ENCODE data around the gene AAMP. TPM values are rescaled to one million over a fixed set of nuclear protein-coding genes. Genes with fewer than 3 reads are reported as not detected.
"Not testable (repeated sequence)": the region's sequence is repeated elsewhere in the genome, so short reads cannot be mapped to it uniquely, and the experiment has no call there.

AAMP gene
- total and polyA plus RNA-seq, 2 experiments from 2014 or later, result 90.8 to 203 TPM

DNA sequence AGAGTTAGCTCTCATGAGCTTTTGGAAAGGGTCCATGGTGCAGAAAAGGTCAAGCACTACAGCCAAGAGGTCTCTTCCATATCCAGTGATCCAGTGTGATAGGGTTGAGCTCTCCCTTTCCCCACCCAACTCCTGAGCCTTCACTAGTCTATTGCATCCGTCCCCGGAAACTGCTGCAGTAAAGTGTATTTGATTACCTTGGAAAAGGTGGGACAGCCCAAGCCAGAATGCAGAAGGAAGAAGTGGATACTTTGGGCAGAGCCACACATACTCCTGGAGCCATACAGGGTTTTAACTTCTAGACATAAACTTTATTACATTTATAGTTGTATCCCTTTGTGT is 3.9 kb upstream of the AAMP start:
- Mint-ChIP-seq H3K27me3 (ENCODE audit: insufficient read depth, low read depth, poor library complexity) (peaks cover 16% of the 10 kb centered on the region), H3K9me3 (no peaks in the 10 kb centered on the region), H3K4me1 (peaks cover 23% of the 10 kb centered on the region), H3K27ac (no peak overlapping the region), H3K4me3 (no peak overlapping the region), H3K36me3 (ENCODE audit: low read depth) (peaks cover 33% of the 10 kb centered on the region)
- Histone ChIP-seq H3K79me2 (replicated peaks; ENCODE audit: insufficient read depth) (peaks cover 9% of the 10 kb centered on the region), H3K36me3 (ENCODE audit: insufficient read depth) (peaks cover 10% of the 10 kb centered on the region), H3K4me2 (no peak overlapping the region), H4K20me1 (replicated peaks; ENCODE audit: insufficient read depth) (no peaks in the 10 kb centered on the region; the same call in 1 of the 2 replicates), H3K9me2 (ENCODE audit: insufficient read depth) (no peaks in the 10 kb centered on the region), H3K4me1 (ENCODE audit: insufficient read depth) (peaks cover 12% of the 10 kb centered on the region), H3K27me3 (ENCODE audit: insufficient read depth) (no peaks in the 10 kb centered on the region), H3K27ac (ENCODE audit: low read depth) (no peak overlapping the region), H3F3A (replicated peaks; ENCODE audit: low read depth) (no peaks in the 10 kb centered on the region), H2AFZ (no peak overlapping the region), H3K4me3 (no peak overlapping the region)
- no peak for ATAC-seq
- DNase-seq (ENCODE audit: low spot score), result no peak
- TF ChIP-seq ZNF114 (CRISPR knock-in tag; IDR thresholded peaks at IDR 0.05) (no peak), ZNF331 (CRISPR knock-in tag; IDR thresholded peaks at IDR 0.05; ENCODE audit: low read depth) (no peak), EZH2phosphoT487 (IDR thresholded peaks at IDR 0.05; ENCODE audit: unreplicated experiment) (no peak), EZH2 (IDR thresholded peaks at IDR 0.05; ENCODE audit: low read depth, unreplicated experiment) (no peak), REST (IDR thresholded peaks at IDR 0.05; ENCODE audit: unreplicated experiment) (no peak), JUNB (IDR thresholded peaks at IDR 0.05; ENCODE audit: unreplicated experiment) (no peak)

DNA sequence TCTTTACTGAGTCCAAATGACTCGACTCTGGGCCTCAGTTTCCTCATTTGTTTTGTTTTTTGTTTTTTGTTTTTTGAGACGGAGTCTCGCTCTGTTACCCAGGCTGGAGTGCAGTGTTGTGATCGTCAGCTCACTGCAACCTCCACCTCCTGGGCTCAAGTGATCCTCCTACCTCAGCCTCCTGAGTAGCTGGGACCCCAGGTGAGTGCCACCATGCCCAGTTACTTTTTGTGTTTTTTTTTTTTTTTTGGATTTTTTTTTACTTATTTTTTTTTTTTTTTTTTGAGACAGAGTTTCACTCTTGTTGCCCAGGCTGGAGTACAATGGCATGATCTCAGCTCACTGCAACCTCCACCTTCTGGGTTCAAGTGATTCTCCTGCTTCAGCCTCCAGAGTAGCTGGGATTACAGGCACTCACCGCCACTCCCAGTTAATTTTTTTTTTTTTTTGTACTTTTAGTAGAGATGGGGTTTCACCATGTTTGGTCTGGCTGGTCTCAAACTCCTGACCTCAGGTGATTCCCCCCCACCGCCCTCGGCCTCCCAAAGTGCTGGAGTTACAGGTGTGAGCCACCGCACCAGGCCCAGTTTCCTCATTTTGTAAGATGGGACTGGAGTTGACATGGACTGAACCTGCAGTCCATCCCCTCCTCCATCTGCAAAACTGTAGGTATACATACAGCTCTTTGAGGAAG is 3.4 kb upstream of the AAMP start:
- not testable (repeated sequence) for H4K20me1 ChIP-seq (replicated peaks; ENCODE audit: insufficient read depth); H3F3A ChIP-seq (replicated peaks; ENCODE audit: low read depth); DNase-seq (ENCODE audit: low spot score); ATAC-seq; H3K4me2 ChIP-seq; H3K9me3 Mint-ChIP-seq; H3K4me3 ChIP-seq; H3K27ac ChIP-seq (ENCODE audit: low read depth); H3K36me3 ChIP-seq (ENCODE audit: insufficient read depth); H3K27me3 ChIP-seq (ENCODE audit: insufficient read depth); H3K9me2 ChIP-seq (ENCODE audit: insufficient read depth); H3K27ac Mint-ChIP-seq; H2AFZ ChIP-seq; H3K4me3 Mint-ChIP-seq
- Histone ChIP-seq H3K79me2 (replicated peaks; ENCODE audit: insufficient read depth) (peaks cover 14% of the 10 kb centered on the region), H3K4me1 (ENCODE audit: insufficient read depth) (peaks cover 13% of the 10 kb centered on the region)
- peaks cover 16% of the 10 kb centered on the region for H3K27me3 Mint-ChIP-seq (ENCODE audit: insufficient read depth, low read depth, poor library complexity)
- H3K4me1 Mint-ChIP-seq, result peaks cover 23% of the 10 kb centered on the region
- H3K36me3 Mint-ChIP-seq (ENCODE audit: low read depth), result peaks cover 33% of the 10 kb centered on the region

Measured in GM23338 (cell line).